Stimulated activated CD8-positive, alpha-beta memory T cell treated with anti-CD3 and anti-CD28 coated beads, Interleukin-4, amount 100 ng/mL, for 48 hours (primary cell): ENCODE results near the gene SLC22A17.

Source experiments
- DNase-seq: peaks from one replicate; pipeline ENCODE4 v3.0.0-alpha.2; 2020

Gene SLC22A17

GRCh38 chr14:23380976-23381375 lies 28.3 kb upstream of the SLC22A17 start:
- no peak for DNase-seq

GRCh38 chr14:23380197-23380914 lies 27.7 kb upstream of the SLC22A17 start:
- no peak for DNase-seq

DNA sequence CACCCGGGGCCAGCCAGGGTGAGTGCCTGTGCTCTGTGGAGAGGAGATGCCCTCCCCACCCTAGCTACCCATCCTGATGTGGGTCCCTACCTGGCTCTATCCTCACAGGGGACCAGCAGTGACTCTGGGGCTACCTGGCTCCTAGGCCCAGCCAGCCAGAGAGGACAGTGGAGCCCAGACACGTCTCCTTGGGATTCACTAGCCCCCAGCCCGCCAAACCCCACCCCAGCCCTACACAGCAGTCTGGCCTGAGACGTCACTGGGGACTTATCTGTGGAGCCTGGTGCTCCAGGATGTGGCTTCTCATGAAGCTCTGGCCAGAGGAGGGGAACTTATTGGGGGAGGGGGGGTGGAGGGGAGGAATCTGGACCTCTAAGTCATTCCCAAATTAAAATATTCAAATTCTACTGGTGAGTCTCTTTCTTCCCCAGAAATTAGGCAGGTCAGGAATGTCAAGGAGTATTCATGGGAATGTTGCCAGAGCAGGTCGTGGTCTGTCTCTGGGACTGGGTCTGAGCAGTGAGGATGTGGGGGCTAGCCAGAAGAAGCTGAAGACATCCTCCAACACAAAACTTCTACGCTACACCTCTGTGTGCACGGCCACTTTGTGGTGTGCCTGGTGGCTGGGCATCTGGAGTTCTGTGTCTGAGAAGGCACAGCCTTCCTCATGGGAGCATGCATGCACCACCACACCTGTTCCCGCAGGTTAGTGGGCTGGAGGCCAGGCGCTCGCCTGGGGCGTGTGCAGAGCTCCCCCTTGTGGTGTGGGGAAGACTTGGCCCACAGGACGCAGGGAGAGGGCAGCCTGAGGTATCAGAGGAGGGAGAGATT lies 26.9 kb upstream of the SLC22A17 start:
- peak; percentile 76 for DNase-seq

GRCh38 chr14:23378612-23379220 lies 26.0 kb upstream of the SLC22A17 start:
- no peak for DNase-seq

- DNase-seq: no peak
Measured at GRCh38 chr14:23377573-23378563, 25.2 kb upstream of the SLC22A17 start.

DNA sequence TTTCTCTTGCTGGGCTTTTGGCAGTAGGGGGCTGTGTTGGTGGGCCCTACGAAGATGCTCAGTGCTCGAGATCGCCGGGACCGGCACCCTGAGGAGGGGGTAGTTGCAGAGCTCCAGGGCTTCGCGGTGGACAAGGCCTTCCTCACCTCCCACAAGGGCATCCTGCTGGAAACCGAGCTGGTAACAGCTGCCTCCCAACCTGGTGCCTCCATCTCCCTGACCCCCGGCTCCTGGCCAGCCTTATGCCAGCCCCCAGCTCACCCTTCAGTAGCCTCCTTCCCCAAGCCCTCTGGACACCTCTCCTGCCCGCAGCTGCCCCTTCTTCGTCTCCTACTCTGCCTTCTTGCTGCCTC lies 24.5 kb upstream of the SLC22A17 start:
- no peak for DNase-seq

- no peak for DNase-seq
Measured at GRCh38 chr14:23376482-23377197, 24.0 kb upstream of the SLC22A17 start, which contains the start of gene CMTM5. TSS of gene CMTM5 (plus strand) at chr14:23377046. CDS start at chr14:23377252, 206 bp downstream.

GRCh38 chr14:23375527-23376251 lies 23.0 kb upstream of the SLC22A17 start:
- no peak for DNase-seq

DNA sequence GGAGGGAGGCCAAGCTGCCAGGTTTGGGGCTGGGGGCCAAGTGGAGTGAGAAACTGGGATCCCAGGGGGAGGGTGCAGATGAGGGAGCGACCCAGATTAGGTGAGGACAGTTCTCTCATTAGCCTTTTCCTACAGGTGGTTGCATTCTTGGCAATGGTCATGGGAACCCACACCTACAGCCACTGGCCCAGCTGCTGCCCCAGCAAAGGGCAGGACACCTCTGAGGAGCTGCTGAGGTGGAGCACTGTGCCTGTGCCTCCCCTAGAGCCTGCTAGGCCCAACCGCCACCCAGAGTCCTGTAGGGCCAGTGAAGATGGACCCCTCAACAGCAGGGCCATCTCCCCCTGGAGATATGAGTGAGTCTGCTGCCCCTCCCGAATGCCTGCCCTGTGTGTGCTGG lies 20.4 kb upstream of the SLC22A17 start:
- DNase-seq: no peak

DNA sequence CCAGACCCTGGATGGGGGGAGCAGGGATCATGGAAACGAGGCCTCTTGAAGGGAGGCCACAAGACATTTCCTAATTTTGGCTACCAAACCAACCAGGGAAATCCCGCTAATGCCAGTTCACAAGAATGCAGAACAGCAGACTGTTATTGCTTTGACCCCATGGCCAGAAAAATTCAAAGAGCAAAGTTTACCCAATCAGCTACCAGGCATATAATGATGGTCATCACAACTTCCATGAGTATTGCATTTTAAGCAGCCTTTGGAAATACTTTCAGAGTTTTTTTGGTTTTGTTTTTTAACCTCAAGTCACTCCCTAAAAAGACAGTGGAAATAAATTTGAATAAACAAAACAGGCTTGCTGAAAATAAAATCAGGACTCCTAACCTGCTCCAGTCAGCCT lies 19.8 kb upstream of the SLC22A17 start, which contains the start of gene IL25:
TSS of gene IL25 (plus strand) at position 301 of the 400 bp plus-strand sequence.
- no peak for DNase-seq

DNA sequence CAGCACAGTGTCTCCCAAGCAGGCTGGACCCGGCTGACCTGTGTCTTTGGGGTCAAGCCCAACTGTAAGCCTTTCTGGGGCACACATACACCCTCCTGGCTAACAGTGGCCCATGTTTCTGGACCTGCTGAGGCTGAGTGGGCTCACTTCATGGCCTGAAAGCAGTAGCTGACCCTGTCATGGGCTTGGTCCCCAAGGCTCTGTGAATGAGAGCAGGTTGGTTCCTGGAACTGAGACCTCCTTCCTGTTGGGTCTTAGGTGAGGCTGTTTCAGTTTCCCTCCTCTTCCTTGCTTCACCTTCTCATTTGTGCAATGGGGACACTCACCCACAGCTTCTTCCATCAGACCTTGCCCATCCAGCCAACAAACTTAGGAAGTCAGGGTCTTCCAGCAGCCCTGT lies 19.2 kb upstream of the SLC22A17 start:
- DNase-seq: no peak

- DNase-seq: no peak
Measured at GRCh38 chr14:23370221-23370620, 17.5 kb upstream of the SLC22A17 start.

DNA sequence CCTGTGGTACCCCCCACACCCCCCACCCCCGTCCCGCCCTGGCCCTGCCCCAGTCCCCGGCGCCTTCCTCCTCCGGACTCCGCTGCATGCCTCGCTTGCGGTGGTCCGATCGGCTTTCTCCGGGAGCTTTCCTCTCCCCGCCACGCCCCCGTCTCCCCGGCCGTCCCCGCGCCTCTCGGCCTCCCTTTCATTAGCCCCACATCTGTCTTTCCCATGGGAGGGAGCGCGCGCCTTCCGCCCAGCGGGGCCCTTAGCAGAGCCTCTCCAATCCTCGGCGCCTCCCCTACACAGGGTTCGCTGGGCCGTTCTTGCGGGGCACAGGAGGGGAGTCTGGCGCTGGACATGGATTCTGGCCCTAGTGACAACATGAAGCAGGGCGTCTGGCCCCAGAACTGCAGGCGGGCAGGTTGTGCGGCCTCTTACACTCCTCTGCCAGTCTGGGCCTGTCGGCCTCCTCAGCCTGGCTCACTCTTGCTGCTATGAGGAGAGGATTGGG lies 13.8 kb upstream of the SLC22A17 start:
- DNase-seq: no peak

DNA sequence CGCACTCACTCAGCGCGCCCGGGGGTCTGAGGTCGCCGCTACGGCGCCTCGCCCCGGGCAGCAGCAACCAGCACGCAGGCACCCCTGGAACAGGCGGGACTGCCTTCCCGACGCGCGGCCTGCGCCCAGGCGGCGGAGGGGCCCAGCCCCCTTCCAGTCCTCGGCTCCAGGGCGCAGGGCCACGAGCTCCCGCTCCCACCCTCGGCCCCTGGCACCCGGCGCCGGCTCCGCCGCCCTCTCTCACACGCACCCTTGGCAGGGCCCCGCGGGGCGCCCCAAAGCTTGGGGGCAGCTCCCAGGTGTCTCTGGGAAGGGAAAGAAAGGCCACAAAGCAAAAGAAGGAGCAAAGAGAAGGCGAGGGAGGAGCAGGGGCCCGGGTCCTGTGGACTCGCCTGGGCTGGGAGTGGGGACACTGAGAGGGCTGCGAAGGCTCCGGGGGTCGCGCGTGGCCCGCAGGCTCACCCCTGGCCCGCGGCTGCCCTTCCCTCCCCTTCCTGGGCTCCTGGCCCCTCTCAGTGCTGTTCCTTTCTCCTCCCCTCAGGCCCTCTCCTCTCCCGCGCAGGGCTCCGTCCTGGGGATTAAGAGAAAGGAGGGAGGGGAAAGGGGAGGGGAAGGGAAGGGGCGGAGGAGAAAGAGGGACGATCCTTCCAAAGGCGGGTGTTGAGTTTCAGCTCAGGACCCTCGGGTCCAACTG lies 13.2 kb upstream of the SLC22A17 start:
- DNase-seq: no peak

- no peak for DNase-seq
Measured at GRCh38 chr14:23365036-23365731, 12.5 kb upstream of the SLC22A17 start, which contains the start of gene EFS. TSS of gene EFS (minus strand) at chr14:23365172. CDS start at chr14:23365025, 147 bp downstream.

GRCh38 chr14:23364164-23365035 lies 11.7 kb upstream of the SLC22A17 start:
- DNase-seq: no peak

- no peak for DNase-seq
Measured at GRCh38 chr14:23362200-23362599, 9.5 kb upstream of the SLC22A17 start.

DNA sequence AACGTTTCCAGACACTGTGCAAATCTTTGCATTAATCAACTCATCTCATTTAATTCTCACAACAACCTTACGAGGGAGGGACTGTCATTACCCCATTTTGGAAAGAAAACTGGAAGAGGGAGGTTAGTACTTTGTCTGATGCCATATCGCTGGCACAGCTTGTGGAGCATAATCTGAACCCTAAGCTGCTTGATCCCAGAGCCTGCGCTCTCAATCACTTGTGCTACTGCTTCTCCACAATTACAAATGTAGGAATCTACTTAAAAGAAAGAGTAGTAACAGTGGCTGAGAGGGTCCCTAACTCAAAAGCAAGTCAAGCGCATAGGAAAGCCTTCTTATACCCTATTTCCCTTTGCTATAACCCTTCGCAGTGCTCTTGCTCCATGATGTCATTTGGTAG lies 9.1 kb upstream of the SLC22A17 start:
- DNase-seq: no peak
